ENCODE data around the gene ELL. TPM values are rescaled to one million over a fixed set of nuclear protein-coding genes. Genes with fewer than 3 reads are reported as not detected.

Gene ELL
- total and polyA plus RNA-seq, 9 of the 15 experiments (the other 6 are each of a cell fraction or from before 2014, with no cell fraction given) = 0.24 to 22.5 (median 4.1) TPM

DNA sequence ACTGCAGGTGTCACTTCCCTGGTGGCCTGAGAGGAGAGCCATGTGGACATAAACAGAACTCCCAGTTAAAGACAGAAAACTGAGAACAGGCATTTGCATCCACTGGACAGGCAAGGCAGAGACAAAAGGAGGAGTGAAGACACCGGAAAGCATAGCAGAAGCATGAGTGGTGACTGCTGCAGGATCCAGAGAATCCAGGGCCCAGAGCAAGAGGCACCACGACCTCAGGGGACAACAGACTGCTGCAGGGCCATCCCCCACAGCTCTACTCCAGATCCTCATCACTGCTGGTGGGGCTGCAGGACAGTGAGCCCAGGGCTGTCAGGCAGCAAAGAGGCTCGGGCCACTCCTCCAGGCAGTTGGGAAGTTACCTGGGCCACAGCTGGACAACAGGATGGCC, 69.5 kb downstream of the ELL start:
- FAIRE-seq (no peak), DNase-seq (ENCODE audit: extremely low read depth in 1 of 4, low spot score in 3 of 4) (no peak), ATAC-seq (no peak)
- intact Hi-C loops (cut with micrococcal nuclease) (no loop called here), in situ Hi-C loops (cut with MboI) (loop anchor here (5.0 kb wide), 1 partner anchor 410 kb away; no protein-coding TSS in a partner anchor)
- no peak overlapping the region for H3K4me3 ChIP-seq
- no peak overlapping the region for H3K4me2 ChIP-seq (ENCODE audit: insufficient read depth, low read length)
- WGBS (ENCODE audit: insufficient coverage, low coverage, missing lambda C conversion rate) = 49% methylated on average over 2 of the region's 3 CpGs
- H3K4me1 ChIP-seq (replicated peaks in 1 of 2; ENCODE audit: control insufficient read depth in 2 of 2, insufficient read depth in 2 of 2, low read length in 2 of 2) = peaks cover 0 to 28% of the 10 kb centered on the region in 2 experiments; a peak in 2 of 5 replicates
- peaks cover 71% of the 10 kb centered on the region; the same call in 2 of the 3 replicates for H3K36me3 ChIP-seq (ENCODE audit: control insufficient read depth, insufficient read depth, low read length)
- no peaks in the 10 kb centered on the region for H3K27me3 ChIP-seq (ENCODE audit: control insufficient read depth in 2 of 2, insufficient read depth in 2 of 2, low read length in 2 of 2)
- ChIA-PET CTCF (ENCODE audit: low intra/inter-chr PET ratio) (no interaction called here), POLR2A (interaction anchor here (0.6 kb wide), 1 partner anchor 174 kb away, joined by 3 read pairs; no protein-coding TSS in a partner anchor)
- no peak overlapping the region for H3K27ac ChIP-seq (ENCODE audit: extremely low read depth, low read depth, low read length)
- H2AFZ ChIP-seq (ENCODE audit: low read depth, low read length) = no peak overlapping the region
- H3K9ac ChIP-seq (ENCODE audit: insufficient read depth in 1 of 2, low read depth in 2 of 2, low read length in 2 of 2) = peak overlapping the region in 1 of 2 experiments; percentile 57; a peak in 2 of 4 replicates
- no peaks in the 10 kb centered on the region for H3K79me2 ChIP-seq (ENCODE audit: control insufficient read depth, insufficient read depth, low read length)
- H3K9me1 ChIP-seq (ENCODE audit: control insufficient read depth, insufficient read depth, low read length) = peaks cover 2% of the 10 kb centered on the region
- BruUV-seq (replicated peaks) = no TSS peak
- no peaks in the 10 kb centered on the region for H4K20me1 ChIP-seq (replicated peaks; ENCODE audit: control insufficient read depth, insufficient read depth, low read length)
- no peaks in the 10 kb centered on the region for H3K9me3 ChIP-seq (replicated peaks; ENCODE audit: control insufficient read depth, insufficient read depth, low read depth, low read length)
- TF ChIP-seq NRF1 (conservative IDR thresholded peaks at IDR 0.05 in 1 of 2, IDR thresholded peaks at IDR 0.05 in 1 of 2) = no peak
- no peak for TF ChIP-seq FOS (IDR thresholded peaks at IDR 0.05; ENCODE audit: extremely low read depth, insufficient read length)
- no peak for TF ChIP-seq ELF4 (CRISPR knock-in tag; IDR thresholded peaks at IDR 0.05)
- no peak for TF ChIP-seq RBM34 (IDR thresholded peaks at IDR 0.05; ENCODE audit: borderline replicate concordance, insufficient read depth, low read length)
- no peak for TF ChIP-seq ASH1L (IDR thresholded peaks at IDR 0.05; ENCODE audit: borderline replicate concordance, low read depth, partially characterized antibody)
- TF ChIP-seq SUPT5H (IDR thresholded peaks at IDR 0.05) = no peak
- no peak for TF ChIP-seq POLR2B (IDR thresholded peaks at IDR 0.05; ENCODE audit: low read depth, partially characterized antibody)
- no peak for TF ChIP-seq RAD21 (CRISPR knock-in tag; conservative IDR thresholded peaks at IDR 0.05 in 1 of 2, IDR thresholded peaks at IDR 0.05 in 1 of 2)
- TF ChIP-seq RFX7 (CRISPR knock-in tag; IDR thresholded peaks at IDR 0.05) = no peak
- TF ChIP-seq JUND (IDR thresholded peaks at IDR 0.05; ENCODE audit: borderline replicate concordance, low read depth, low read length) = no peak
- no peak for TF ChIP-seq JUND (tag; IDR thresholded peaks at IDR 0.05; ENCODE audit: borderline replicate concordance, low read depth, low read length)
- TF ChIP-seq, protein P1, sequence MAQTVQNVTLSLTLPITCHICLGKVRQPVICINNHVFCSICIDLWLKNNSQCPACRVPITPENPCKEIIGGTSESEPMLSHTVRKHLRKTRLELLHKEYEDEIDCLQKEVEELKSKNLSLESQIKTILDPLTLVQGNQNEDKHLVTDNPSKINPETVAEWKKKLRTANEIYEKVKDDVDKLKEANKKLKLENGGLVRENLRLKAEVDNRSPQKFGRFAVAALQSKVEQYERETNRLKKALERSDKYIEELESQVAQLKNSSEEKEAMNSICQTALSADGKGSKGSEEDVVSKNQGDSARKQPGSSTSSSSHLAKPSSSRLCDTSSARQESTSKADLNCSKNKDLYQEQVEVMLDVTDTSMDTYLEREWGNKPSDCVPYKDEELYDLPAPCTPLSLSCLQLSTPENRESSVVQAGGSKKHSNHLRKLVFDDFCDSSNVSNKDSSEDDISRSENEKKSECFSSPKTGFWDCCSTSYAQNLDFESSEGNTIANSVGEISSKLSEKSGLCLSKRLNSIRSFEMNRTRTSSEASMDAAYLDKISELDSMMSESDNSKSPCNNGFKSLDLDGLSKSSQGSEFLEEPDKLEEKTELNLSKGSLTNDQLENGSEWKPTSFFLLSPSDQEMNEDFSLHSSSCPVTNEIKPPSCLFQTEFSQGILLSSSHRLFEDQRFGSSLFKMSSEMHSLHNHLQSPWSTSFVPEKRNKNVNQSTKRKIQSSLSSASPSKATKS (CRISPR knock-in tag; IDR thresholded peaks at IDR 0.05) = no peak
- no peak for TF ChIP-seq TAL1 (IDR thresholded peaks at IDR 0.05)
- no peak for TF ChIP-seq GABPA (tag; conservative IDR thresholded peaks at IDR 0.05; ENCODE audit: low read depth)
- no peak for TF ChIP-seq MAFF (IDR thresholded peaks at IDR 0.05; ENCODE audit: low read length)
- TF ChIP-seq, protein P2, sequence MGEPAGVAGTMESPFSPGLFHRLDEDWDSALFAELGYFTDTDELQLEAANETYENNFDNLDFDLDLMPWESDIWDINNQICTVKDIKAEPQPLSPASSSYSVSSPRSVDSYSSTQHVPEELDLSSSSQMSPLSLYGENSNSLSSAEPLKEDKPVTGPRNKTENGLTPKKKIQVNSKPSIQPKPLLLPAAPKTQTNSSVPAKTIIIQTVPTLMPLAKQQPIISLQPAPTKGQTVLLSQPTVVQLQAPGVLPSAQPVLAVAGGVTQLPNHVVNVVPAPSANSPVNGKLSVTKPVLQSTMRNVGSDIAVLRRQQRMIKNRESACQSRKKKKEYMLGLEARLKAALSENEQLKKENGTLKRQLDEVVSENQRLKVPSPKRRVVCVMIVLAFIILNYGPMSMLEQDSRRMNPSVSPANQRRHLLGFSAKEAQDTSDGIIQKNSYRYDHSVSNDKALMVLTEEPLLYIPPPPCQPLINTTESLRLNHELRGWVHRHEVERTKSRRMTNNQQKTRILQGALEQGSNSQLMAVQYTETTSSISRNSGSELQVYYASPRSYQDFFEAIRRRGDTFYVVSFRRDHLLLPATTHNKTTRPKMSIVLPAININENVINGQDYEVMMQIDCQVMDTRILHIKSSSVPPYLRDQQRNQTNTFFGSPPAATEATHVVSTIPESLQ (CRISPR knock-in tag; IDR thresholded peaks at IDR 0.05) = no peak
- TF ChIP-seq, protein P3, sequence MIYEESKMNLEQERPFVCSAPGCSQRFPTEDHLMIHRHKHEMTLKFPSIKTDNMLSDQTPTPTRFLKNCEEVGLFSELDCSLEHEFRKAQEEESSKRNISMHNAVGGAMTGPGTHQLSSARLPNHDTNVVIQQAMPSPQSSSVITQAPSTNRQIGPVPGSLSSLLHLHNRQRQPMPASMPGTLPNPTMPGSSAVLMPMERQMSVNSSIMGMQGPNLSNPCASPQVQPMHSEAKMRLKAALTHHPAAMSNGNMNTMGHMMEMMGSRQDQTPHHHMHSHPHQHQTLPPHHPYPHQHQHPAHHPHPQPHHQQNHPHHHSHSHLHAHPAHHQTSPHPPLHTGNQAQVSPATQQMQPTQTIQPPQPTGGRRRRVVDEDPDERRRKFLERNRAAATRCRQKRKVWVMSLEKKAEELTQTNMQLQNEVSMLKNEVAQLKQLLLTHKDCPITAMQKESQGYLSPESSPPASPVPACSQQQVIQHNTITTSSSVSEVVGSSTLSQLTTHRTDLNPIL (CRISPR knock-in tag; IDR thresholded peaks at IDR 0.05) = no peak
